Measurements from ENCODE around the gene CGNL1.

CGNL1 gene

DNA sequence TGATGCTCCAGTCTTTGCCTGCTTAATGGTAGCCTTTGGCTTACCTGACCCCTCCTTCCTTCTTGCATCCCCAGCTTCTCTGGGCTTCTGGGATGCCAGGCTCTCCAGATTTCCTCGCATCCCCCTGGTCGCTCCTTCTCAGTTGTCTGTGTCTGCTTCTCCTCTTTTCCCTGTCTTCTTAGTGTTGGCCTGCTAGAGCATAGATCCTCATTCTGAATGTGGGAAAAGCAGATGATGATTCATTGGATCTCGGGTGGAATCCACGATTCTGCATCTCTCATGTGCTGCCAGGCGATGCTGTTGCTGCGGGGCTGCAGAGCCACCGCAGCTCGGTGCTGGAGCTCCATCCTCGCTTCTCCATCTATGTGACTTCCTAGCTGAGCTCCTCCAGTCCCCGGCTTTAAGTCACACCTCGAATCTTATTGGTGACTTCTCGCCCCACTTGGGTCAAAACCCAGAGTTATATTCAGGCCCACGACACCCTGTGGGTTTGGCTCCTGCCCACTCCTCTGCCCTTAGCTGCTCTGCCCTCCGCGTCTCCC lies 47.4 kb downstream of the CGNL1 start:
- no peak for DNase-seq

DNA sequence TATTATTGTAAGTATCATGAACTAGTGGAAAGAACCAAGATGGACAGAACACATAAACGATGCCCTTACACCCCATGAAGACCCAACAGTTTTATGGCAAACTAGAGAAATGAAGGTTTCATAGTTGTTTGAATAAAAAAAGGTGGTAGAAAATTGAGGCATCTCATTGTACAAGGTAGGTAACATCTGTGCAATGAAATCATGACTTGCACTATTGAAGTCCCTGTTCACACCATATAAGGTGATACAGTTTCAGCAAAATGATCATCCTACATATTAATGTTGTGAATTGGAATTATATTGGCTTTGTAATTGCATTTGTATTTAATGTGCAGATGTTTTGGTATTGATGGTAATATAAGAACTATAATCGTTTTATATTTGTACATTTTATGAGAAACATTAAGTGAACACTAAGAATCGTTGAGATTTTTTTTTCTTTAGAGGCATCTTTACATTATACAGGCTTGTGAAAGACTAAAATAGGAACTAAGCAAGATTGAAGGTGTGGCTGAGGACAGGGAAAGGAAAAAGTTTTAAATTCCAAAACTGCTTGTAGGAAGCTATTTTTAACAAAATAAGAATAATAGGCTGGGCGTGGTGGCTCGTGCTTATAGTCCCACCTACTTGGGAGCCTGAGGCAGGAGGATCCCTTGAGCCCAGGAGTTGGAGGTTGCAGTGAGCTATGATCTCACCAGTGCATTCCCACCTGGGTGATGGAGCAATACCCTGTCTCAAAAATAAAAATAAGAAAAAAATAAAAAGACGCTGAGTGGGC lies 48.5 kb downstream of the CGNL1 start:
- DNase-seq, result no peak

- no peak for DNase-seq
These were observed 49.5 kb downstream of the CGNL1 start for GRCh38 chr15:57425842-57426241.

DNA sequence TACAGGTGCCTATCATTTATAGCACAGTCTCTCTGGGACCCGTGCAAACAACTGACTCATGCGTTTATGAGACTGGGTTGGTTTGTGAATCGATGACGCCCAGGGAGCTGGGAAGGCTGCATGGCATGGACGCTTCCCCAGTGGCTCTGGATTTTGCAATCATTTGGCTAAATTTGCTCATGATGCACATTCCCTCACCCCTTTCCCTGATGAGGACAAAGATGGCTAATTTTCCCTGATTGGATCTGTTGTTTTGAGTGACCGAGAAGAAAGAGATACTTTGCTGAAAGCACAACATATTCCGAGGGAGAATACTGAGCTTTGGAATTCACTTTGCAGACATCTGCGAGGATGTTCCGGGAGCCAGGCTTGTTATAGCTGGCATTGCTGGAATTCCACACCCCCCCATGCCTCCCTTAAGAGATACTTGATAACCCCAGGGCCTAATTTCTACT lies 51.1 kb downstream of the CGNL1 start:
- no peak for DNase-seq

GRCh38 chr15:57432141-57432741 lies 55.9 kb downstream of the CGNL1 start:
- no peak for DNase-seq

- no peak for DNase-seq
These were observed 59.9 kb downstream of the CGNL1 start for GRCh38 chr15:57436166-57436565.

DNA sequence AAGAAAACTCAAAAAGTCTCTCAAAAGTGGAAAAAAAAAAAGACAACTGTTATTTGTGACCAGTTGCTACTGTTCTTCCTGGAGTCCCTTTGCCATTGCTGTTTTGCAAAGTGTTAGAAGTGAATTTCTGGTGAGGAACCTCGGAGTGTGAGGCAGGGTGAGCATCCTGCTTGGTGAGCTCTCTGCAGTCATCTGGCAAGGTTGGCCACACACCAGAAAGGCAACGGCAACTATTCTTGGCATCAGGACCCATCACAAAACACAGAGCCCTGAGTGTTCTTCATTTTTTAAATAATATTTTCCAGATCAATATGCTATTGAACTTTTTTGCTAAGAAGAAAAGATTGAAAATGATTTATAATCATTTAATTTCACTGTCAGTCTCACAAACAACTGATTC lies 60.7 kb downstream of the CGNL1 start:
- no peak for DNase-seq

- no peak for DNase-seq
These were observed 61.3 kb downstream of the CGNL1 start for GRCh38 chr15:57437564-57437963.

DNA sequence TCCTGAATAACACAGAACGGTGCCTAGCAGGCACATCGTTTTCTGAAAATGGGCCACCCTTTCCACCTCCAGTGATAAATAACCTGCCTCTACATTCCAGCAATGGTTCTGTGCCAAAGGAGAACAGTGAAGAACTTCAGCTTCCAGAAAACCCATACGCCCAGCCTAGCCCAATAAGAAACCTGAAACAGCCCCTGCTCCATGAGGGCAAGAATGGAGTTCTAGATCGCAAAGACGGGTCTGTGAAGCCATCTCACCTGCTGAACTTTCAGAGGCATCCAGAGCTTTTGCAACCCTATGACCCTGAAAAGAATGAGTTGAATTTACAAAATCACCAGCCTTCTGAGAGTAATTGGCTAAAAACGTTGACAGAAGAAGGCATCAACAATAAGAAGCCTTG lies 61.9 kb downstream of the CGNL1 start:
- no peak for DNase-seq

GRCh38 chr15:57439128-57440027 lies 63.1 kb downstream of the CGNL1 start:
- no peak for DNase-seq

DNA sequence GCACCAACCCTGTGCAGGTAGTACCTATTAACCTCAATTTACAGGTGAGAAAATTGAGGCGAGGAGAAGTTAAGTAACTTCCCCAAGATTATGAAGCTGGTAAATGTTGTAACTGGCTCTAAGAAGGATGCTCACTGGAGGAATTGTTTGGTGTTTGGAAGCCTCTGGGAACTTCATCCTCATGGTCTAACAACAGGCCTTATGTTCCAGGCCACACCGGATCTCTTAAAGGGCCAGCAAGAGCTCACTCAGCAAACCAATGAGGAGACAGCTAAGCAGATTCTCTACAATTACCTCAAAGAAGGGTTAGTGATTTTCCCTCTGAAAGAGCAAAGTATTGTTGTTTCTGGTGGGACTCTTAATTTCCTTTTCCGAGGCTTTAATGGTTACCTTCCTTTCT lies 63.9 kb downstream of the CGNL1 start:
- no peak for DNase-seq

- DNase-seq, result no peak
These were observed 64.5 kb downstream of the CGNL1 start for GRCh38 chr15:57440799-57441198.

- no peak for DNase-seq
These were observed 66.0 kb downstream of the CGNL1 start for GRCh38 chr15:57442335-57442734.

DNA sequence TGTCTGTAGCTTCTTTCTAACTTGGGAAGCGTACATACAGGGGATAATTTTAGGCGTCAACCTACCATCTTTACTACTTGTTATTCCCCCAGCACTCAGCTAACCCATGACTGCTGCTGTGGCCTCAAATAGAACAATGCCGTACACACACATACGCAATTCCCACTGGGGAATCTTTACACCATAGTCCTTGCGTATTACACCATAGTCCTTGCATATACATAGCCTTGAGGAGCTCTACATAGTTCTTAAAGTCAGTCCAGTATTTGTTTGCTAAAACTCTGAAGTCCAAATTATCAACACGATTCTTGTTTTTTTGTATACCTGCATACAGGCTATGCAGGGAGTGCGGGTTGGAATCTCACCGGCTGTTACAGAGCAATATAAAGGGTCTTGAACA lies 67.2 kb downstream of the CGNL1 start:
- no peak for DNase-seq

DNA sequence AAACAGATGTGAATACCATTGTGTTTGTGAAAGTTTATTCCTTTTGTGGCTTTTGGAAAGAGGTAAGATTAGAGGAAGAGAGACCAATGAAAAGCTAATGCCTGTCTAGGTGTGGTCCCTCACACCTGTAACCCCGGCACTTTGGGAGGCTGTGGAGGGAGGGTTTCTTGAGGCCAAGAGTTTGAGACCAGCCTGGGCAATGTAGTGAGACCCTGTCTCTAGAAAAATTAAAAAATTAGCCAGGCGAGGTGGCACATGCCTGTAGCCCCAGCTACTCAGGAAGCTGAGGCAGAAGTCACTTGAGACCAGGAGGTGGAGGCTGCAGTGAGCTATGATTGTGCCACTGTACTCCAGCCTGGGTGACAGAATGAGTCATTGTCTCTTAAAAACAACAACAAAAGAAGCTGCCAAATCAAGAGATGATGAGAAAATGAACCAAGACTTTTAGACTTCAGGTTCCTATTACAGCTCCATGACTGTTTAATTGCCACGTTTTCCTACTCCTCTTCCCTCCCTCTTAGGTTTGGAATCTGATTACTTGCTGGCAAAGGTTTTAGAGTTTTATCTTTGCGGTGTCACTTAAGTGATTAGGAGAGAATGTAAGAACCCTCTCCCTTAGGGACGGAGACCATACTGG lies 68.7 kb downstream of the CGNL1 start:
- DNase-seq, result no peak

- no peak for DNase-seq
These were observed 69.6 kb downstream of the CGNL1 start for GRCh38 chr15:57445872-57446271.

DNA sequence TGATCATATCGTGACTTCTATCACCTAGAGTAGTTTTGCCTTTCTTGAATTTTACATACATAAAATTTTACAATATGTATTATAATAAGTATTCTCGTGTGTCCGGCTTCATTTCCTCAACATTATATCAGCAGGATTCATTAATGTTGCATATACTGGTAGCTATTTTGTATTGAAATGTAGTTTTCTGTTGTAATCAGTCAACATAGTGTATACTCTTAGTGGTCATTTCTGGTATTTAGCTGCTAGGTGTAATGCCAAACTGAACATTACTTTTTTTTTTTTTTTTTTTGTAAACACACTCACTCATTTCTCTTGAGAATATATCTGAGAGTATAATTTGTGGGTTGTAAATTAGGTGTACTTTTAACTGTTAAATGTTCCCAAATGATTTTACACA lies 70.1 kb downstream of the CGNL1 start:
- no peak for DNase-seq

DNA sequence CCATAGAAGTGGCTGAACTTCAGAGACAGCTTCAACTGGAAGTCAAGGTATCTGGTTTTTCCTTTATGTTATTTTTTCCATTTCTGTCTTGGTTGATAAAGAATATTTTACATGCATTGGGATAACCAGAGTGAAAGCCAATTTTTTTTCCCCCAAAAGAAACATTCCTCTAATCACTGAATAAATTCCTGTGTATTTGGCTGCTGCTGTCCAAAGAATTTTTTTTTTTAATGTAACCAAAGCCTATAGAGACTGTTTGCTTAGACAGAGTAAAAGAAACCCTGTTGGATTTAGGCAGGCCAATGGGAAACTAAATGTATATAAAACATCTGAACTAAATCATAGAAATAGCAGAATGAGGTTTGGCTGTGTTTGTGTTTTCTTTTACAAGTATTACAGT lies 75.2 kb downstream of the CGNL1 start:
- no peak for DNase-seq

DNA sequence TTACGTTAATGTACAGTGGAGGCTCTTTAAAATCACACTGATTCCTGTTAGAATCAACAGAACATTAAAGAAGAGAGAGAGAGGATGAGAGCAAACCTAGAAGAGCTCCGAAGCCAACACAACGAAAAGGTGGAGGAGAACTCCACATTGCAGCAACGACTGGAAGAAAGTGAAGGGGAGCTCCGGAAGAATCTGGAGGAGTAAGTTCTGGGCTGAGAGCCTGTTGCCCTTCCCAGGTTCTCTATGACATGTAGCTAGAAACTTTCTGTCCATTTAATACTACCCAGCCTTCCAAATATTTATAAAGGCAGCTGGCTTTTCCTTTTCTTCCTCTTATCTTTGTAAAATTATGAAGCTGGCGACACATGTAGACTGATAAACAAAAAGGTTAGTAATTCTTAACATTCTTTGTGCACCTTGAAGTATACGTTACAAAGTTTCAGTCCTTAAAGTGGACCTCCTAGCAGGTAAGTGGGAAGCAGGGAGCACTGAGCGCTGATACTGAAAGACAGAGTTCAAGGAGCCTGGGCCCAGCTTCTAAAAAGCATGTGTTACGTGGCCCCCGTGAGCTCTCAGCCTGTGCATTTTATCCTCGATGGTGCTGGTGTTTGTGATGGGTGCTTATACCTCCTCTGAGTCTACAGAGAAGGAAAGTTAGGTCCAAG lies 75.9 kb downstream of the CGNL1 start:
- no peak for DNase-seq

DNA sequence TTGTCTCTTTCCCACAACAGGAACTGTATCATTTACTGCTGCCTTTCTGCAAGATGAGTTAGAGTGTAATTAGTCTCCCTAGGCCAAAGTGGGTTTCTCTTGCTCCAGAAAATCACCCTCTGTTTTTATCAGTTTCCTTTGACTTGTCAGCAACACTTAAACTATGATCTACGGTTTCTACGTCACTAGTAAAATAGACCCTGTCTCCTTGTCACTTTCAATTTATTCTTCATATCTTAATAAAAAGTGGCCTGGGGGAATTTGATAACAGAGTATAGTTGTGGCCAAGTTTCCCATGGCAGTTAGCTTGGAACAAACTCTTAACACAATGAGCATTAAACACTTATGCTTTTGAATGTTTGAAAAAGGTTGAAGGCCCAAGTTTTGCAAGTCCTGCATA lies 79.6 kb downstream of the CGNL1 start:
- DNase-seq, result no peak

- no peak for DNase-seq
These were observed 80.3 kb downstream of the CGNL1 start for GRCh38 chr15:57456559-57456958.

DNA sequence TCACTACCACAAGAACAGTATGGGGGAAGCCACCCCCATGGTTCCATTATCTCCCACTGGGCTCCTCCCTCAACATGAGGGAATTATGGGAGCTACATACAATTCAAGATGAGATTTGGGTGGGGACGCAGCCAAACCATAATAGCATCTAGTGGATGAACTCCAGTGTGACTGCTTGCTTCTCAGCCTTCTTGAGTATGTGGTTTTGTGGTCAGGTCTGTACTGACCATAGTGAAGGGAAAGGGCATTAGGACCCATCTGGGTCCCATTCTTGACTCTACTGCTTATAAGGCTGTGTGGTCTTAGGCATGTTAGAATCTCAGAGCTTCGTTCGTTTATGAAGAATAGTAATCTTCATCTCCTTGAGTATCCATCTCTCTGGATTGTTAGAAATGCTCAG lies 81.4 kb downstream of the CGNL1 start:
- no peak for DNase-seq

All from CD4-positive, alpha-beta T cell treated with Interferon alpha-2 for 1 hour (primary cell).